ENCODE measurements around the gene TMEM88.

DNA sequence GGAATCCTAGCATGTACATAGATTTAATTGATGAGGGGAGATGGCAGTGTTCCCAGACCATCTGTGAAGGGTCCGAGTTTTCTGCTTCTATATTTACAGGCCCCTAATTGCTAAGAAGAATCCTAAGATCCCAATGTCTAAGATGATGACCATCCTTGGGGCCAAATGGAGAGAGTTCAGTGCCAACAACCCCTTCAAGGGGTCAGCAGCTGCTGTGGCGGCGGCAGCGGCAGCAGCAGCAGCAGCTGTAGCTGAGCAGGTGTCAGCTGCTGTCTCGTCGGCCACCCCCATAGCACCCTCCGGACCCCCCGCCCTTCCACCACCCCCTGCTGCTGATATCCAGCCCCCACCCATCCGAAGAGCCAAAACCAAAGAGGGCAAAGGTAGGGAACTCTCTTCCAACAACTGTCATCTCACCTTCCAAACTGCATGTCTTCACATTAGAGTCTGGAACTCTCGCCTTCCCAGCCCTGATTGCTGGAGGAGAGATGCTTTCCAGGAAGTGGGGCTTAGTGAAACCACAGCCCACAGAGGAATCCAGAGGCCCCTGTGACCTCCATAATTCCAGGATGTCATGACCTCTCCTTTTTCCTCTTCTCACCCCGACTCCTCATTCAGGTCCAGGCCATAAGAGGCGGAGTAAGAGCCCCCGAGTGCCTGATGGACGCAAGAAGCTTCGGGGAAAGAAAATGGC is 38.5 kb downstream of the TMEM88 start:
- TF ChIP-seq, protein P1, sequence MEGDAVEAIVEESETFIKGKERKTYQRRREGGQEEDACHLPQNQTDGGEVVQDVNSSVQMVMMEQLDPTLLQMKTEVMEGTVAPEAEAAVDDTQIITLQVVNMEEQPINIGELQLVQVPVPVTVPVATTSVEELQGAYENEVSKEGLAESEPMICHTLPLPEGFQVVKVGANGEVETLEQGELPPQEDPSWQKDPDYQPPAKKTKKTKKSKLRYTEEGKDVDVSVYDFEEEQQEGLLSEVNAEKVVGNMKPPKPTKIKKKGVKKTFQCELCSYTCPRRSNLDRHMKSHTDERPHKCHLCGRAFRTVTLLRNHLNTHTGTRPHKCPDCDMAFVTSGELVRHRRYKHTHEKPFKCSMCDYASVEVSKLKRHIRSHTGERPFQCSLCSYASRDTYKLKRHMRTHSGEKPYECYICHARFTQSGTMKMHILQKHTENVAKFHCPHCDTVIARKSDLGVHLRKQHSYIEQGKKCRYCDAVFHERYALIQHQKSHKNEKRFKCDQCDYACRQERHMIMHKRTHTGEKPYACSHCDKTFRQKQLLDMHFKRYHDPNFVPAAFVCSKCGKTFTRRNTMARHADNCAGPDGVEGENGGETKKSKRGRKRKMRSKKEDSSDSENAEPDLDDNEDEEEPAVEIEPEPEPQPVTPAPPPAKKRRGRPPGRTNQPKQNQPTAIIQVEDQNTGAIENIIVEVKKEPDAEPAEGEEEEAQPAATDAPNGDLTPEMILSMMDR (IDR thresholded peaks at IDR 0.05), result no peak
- TF ChIP-seq EP300 (IDR thresholded peaks at IDR 0.05) (no peak), POLR2A (IDR thresholded peaks at IDR 0.05) (no peak)

Data from upper lobe of left lung (tissue), 4 donors.